Body of pancreas (tissue), 4 donors: ENCODE measurements around the gene RINT1.

Source experiments
- CTCF ChIP-seq, 7 experiments: fragments of 450-650 bp in 4 of 7; fragments of 200-600 bp in 3 of 7; sonication (generic) in 3 of 7; IDR thresholded peaks; one replicate each; pipeline ENCODE4 v1.5.1; 2016 to 2019; ENCODE audit warnings: antibody characterized with exemption in 7 of 7
- POLR2A ChIP-seq, 3 donors: fragments of 450-650 bp; IDR thresholded peaks; one replicate each; pipeline ENCODE4 v1.6.1; 2016; ENCODE audit warnings: antibody characterized with exemption in 3 of 3, mild to moderate bottlenecking in 2 of 3

GRCh38 chr7:105532709-105533460 is 884 bp downstream of the RINT1 start:
- TF ChIP-seq CTCF (IDR thresholded peaks at IDR 0.05) = no peak
- no peak for TF ChIP-seq POLR2A (IDR thresholded peaks at IDR 0.05)
